Left ventricle myocardium inferior (tissue), 1 donor: ENCODE data around the gene NHLRC4. TPM values are rescaled to one million over a fixed set of nuclear protein-coding genes. Genes with fewer than 3 reads are reported as not detected.

Experiments
- DNase-seq: peaks from one replicate; pipeline ENCODE4 v3.0.0-alpha.2; 2020
- H3K27ac ChIP-seq: fragments of 200-600 bp; replicated peaks from 2 replicates; pipeline ENCODE4 v1.8.0; 2021
- H3K27me3 ChIP-seq: fragments of 200-600 bp; 2 replicates; pipeline ENCODE4 v1.8.0; 2021; ENCODE audit warnings: low read depth
- H3K36me3 ChIP-seq: fragments of 200-600 bp; 2 replicates; pipeline ENCODE4 v1.8.0; 2021
- H3K4me1 ChIP-seq: fragments of 200-600 bp; 2 replicates; pipeline ENCODE4 v1.8.0; 2021
- H3K4me3 ChIP-seq: fragments of 200-600 bp; 2 replicates; pipeline ENCODE4 v1.8.0; 2021; ENCODE audit warnings: mild to moderate bottlenecking, moderate library complexity
- H3K9me3 ChIP-seq: fragments of 200-600 bp; replicated peaks from 2 replicates; pipeline ENCODE4 v1.8.0; 2021
- intact Hi-C: fragments of 100-400 bp; cut with micrococcal nuclease; formaldehyde crosslinking; loops from one replicate; pipeline ENCODE4 v1.11.0; 2022
- total RNA-seq: library from RNA; stranded (reverse); fragmentation: NEBNext Ultra II Directional; extraction: Animal tissue kit (Norgen Biotek cat#: 25700); gene quantifications from one replicate; pipeline ENCODE4 v1.2.1, GENCODE V29; 2021
- TF ChIP-seq, protein P1 (sequence below): fragments of 200-600 bp; IDR thresholded peaks from 2 replicates; pipeline ENCODE4 v1.8.0; 2021; ENCODE audit warnings: antibody characterized with exemption, mild to moderate bottlenecking, borderline replicate concordance
- donor health status: DM: no; HTN: yes; CAD: no; lungs with severe emphysema.

Gene NHLRC4
- total RNA-seq, 1 donor from 2014 or later, result 0.11 TPM

DNA sequence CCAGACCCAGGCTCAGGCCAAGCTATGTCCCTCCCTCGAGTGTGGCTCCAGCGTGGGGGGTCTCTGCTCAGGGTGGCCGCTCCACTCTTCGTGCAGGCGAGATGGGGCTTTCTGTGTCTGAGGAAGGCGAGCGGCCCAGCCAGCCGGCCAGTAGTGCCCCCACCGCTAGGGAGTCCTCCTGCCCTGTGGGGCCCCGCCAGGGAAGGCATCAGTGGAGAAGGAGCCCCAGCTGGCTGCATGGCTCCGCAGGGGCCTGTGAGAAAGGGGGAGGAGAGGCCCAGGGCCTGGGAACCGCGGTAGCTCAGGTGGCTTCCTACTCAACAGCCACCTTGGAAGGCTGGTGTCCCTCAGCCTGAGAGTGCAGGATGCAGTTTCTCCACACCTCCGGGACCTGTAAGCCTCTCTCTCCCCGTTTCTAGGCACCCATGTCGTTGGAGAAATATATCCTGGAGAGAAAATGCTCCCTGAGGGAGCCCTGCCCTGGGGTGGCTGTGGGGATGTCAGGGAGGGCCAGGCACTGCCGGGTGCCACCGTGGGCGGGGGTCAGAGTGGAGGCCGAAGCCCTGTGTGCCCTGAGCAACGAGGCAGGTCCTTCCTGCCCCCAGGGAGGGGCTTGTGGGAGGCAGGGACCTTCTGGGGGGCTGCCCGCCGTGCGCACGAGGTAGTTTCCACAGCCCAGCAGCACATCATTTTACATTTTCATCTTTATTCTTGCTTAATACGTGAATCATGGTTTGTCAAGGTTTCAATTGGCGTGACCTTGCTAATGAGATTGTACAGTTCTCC lies 6.3 kb downstream of the NHLRC4 start:
- DNase-seq, result no peak
- no peaks in the 10 kb centered on the region for H3K9me3 ChIP-seq
- TF ChIP-seq, protein P1, sequence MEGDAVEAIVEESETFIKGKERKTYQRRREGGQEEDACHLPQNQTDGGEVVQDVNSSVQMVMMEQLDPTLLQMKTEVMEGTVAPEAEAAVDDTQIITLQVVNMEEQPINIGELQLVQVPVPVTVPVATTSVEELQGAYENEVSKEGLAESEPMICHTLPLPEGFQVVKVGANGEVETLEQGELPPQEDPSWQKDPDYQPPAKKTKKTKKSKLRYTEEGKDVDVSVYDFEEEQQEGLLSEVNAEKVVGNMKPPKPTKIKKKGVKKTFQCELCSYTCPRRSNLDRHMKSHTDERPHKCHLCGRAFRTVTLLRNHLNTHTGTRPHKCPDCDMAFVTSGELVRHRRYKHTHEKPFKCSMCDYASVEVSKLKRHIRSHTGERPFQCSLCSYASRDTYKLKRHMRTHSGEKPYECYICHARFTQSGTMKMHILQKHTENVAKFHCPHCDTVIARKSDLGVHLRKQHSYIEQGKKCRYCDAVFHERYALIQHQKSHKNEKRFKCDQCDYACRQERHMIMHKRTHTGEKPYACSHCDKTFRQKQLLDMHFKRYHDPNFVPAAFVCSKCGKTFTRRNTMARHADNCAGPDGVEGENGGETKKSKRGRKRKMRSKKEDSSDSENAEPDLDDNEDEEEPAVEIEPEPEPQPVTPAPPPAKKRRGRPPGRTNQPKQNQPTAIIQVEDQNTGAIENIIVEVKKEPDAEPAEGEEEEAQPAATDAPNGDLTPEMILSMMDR, result no peak
- H3K36me3 ChIP-seq, result peaks cover 21% of the 10 kb centered on the region
- H3K4me3 ChIP-seq, result no peak overlapping the region
- peaks cover 25% of the 10 kb centered on the region for H3K4me1 ChIP-seq
- H3K27ac ChIP-seq, result no peak overlapping the region
- intact Hi-C loops, result no loop called here
- H3K27me3 ChIP-seq, result no peaks in the 10 kb centered on the region

DNA sequence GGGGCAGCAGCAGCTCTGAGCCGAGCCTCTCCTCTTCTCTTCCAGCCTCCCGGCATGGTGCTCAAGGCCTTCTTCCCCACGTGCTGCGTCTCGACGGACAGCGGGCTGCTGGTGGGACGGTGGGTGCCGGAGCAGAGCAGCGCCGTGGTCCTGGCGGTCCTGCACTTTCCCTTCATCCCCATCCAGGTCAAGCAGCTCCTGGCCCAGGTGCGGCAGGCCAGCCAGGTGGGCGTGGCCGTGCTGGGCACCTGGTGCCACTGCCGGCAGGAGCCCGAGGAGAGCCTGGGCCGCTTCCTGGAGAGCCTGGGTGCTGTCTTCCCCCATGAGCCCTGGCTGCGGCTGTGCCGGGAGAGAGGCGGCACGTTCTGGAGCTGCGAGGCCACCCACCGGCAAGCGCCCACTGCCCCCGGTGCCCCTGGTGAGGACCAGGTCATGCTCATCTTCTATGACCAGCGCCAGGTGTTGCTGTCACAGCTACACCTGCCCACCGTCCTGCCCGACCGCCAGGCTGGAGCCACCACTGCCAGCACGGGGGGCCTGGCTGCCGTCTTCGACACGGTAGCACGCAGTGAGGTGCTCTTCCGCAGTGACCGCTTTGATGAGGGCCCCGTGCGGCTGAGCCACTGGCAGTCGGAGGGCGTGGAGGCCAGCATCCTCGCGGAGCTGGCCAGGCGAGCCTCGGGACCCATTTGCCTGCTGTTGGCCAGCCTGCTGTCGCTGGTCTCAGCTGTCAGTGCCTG lies 7.4 kb downstream of the NHLRC4 start:
- H3K9me3 ChIP-seq, result no peaks in the 10 kb centered on the region
- H3K4me1 ChIP-seq, result peaks cover 19% of the 10 kb centered on the region
- H3K27me3 ChIP-seq, result no peaks in the 10 kb centered on the region
- intact Hi-C loops, result no loop called here
- H3K27ac ChIP-seq, result no peak overlapping the region
- TF ChIP-seq, protein P1, result no peak
- no peak for DNase-seq
- no peak overlapping the region for H3K4me3 ChIP-seq
- H3K36me3 ChIP-seq, result peaks cover 21% of the 10 kb centered on the region

DNA sequence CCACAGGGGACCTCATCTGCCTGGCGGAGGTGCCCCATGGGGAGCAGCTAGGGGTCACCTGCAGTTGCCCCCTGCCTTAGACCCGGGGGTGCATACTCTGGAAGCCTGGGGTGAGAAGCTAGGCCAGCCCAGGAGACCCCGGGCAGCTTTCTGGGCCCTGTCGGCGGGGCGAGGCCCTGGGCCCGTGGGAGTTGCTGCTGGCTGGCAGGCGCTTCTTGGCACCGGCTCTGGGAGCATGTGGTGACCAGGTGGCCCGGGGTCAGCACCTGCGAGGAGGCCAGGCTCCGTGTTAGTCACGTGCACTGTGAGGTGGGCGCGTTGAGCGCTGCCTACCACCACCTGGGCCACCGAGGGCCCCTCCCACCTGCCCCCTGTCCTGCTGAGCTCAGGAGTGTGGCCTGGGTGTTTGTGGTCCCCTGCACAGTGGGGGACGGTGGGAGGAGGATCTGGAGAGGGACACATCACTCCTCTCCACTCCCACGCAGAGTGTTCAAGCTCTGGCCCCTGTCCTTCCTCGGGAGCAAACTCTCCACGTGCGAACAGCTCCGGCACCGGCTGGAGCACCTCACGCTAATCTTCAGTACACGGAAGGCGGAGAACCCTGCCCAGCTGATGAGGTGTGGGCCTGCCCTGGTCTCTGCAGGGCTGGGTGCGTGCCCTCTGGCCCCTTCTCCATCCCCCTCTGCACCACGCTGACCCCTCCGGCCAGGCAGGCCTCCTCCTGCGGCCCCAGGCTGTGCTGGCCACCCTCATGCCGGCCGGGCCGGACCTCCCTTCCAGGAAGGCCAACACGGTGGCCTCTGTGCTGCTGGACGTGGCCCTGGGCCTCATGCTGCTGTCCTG lies 8.8 kb downstream of the NHLRC4 start:
- Histone ChIP-seq H3K27me3 (no peaks in the 10 kb centered on the region), H3K4me3 (no peak overlapping the region)

DNA sequence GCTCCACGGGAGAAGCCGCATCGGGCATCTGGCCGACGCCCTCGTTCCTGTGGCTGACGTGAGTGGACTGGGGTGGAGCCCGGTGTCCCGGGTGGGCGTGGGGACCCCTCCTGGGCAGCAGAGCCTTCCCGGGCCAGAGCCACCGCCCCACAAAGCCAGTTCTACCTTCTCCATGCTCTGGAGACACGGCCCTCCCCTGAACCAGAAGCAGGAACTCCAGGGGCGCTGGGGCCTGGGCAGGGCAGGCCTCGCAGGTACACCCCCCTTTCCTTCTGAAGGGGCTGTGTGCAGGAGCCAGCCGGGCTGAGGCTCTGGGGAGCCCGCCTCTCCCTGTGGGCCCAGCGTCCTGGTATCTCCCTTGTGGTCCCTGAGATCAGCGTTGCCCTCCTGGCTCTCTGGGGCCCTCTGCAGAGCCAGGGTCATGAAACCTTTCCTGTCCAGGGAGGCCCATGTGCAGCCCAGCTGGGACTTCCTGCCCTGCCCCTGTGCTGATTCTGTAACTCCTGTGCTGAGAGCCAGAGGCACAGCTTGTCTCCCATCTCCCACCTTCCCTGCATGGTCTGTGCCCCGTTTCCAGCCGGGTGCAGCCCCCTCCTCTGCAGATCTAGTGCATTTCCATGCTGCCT lies 9.5 kb downstream of the NHLRC4 start:
- intact Hi-C loops, result no loop called here
- peaks cover 7% of the 10 kb centered on the region for H3K4me1 ChIP-seq
- no peaks in the 10 kb centered on the region for H3K9me3 ChIP-seq
- no peaks in the 10 kb centered on the region for H3K27me3 ChIP-seq
- no peak for DNase-seq
- no peak overlapping the region for H3K4me3 ChIP-seq
- peaks cover 21% of the 10 kb centered on the region for H3K36me3 ChIP-seq
- TF ChIP-seq, protein P1, result no peak
- no peak overlapping the region for H3K27ac ChIP-seq

More for the DNA sequence above, 8.8 kb downstream of the NHLRC4 start:
- Histone ChIP-seq H3K9me3 (no peaks in the 10 kb centered on the region), H3K4me1 (peaks cover 10% of the 10 kb centered on the region), H3K36me3 (peaks cover 21% of the 10 kb centered on the region), H3K27ac (no peak overlapping the region)
- intact Hi-C loops, result no loop called here
- DNase-seq, result no peak
- TF ChIP-seq, protein P1, result no peak

DNA sequence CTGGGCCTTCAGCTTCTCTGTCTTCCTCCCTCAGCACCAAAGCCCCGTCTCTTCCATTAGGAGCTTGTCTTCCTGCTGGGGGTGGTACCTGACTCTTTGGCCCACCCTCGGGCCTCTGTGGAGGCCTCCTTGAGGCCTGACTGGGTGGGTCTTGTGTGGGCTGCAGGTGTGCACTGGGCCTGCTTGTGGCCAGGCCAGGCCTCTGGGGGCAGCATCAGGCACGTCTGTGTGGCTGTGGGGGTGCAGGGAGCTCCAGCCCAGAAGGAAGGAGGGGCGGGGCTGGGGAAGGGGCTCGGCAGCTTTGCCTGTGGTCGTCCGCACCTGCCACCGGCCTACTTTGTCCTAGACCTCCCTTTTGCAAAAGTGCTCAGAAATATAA lies 10.0 kb downstream of the NHLRC4 start:
- TF ChIP-seq, protein P1, result no peak
- Histone ChIP-seq H3K27me3 (no peaks in the 10 kb centered on the region), H3K27ac (no peak overlapping the region), H3K36me3 (peaks cover 21% of the 10 kb centered on the region), H3K9me3 (no peaks in the 10 kb centered on the region), H3K4me3 (no peak overlapping the region), H3K4me1 (peaks cover 7% of the 10 kb centered on the region)
- DNase-seq, result no peak
- intact Hi-C loops, result no loop called here
